ENCODE data around the gene CCL27.

- TF ChIP-seq POLR2A (IDR thresholded peaks at IDR 0.05) = no peak
- TF ChIP-seq, protein P1, sequence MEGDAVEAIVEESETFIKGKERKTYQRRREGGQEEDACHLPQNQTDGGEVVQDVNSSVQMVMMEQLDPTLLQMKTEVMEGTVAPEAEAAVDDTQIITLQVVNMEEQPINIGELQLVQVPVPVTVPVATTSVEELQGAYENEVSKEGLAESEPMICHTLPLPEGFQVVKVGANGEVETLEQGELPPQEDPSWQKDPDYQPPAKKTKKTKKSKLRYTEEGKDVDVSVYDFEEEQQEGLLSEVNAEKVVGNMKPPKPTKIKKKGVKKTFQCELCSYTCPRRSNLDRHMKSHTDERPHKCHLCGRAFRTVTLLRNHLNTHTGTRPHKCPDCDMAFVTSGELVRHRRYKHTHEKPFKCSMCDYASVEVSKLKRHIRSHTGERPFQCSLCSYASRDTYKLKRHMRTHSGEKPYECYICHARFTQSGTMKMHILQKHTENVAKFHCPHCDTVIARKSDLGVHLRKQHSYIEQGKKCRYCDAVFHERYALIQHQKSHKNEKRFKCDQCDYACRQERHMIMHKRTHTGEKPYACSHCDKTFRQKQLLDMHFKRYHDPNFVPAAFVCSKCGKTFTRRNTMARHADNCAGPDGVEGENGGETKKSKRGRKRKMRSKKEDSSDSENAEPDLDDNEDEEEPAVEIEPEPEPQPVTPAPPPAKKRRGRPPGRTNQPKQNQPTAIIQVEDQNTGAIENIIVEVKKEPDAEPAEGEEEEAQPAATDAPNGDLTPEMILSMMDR (IDR thresholded peaks at IDR 0.05) = no peak
Observed at GRCh38 chr9:34624475-34625185, 37.8 kb downstream of the CCL27 start.
